ENCODE results near the gene SBF2. TPM values are rescaled to one million over a fixed set of nuclear protein-coding genes. Genes with fewer than 3 reads are reported as not detected.

Gene SBF2
- total RNA-seq, 1 donor from 2014 or later = 39.5 TPM

- DNase-seq (ENCODE audit: extremely low spot score, unreplicated experiment) = no peak
- Mint-ChIP-seq H3K9me3 (peaks cover 11% of the 10 kb centered on the region), H3K27ac (no peak overlapping the region), H3K36me3 (peaks cover 4% of the 10 kb centered on the region), H3K4me3 (no peak overlapping the region), H3K27me3 (no peaks in the 10 kb centered on the region), H3K4me1 (ENCODE audit: unreplicated experiment) (peaks cover 66% of the 10 kb centered on the region)
- TF ChIP-seq, protein P1, sequence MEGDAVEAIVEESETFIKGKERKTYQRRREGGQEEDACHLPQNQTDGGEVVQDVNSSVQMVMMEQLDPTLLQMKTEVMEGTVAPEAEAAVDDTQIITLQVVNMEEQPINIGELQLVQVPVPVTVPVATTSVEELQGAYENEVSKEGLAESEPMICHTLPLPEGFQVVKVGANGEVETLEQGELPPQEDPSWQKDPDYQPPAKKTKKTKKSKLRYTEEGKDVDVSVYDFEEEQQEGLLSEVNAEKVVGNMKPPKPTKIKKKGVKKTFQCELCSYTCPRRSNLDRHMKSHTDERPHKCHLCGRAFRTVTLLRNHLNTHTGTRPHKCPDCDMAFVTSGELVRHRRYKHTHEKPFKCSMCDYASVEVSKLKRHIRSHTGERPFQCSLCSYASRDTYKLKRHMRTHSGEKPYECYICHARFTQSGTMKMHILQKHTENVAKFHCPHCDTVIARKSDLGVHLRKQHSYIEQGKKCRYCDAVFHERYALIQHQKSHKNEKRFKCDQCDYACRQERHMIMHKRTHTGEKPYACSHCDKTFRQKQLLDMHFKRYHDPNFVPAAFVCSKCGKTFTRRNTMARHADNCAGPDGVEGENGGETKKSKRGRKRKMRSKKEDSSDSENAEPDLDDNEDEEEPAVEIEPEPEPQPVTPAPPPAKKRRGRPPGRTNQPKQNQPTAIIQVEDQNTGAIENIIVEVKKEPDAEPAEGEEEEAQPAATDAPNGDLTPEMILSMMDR (conservative IDR thresholded peaks at IDR 0.05) = no peak
Observed at GRCh38 chr11:9762531-9762930, 531.5 kb downstream of the SBF2 start.

GRCh38 chr11:9761441-9761945, 532.5 kb downstream of the SBF2 start:
- Mint-ChIP-seq H3K27ac (peak overlapping the region; percentile 10), H3K4me1 (ENCODE audit: unreplicated experiment) (peaks cover 59% of the 10 kb centered on the region), H3K36me3 (peaks cover 4% of the 10 kb centered on the region), H3K27me3 (no peaks in the 10 kb centered on the region), H3K9me3 (peaks cover 11% of the 10 kb centered on the region), H3K4me3 (peak overlapping the region; percentile 55)
- TF ChIP-seq, protein P1 (conservative IDR thresholded peaks at IDR 0.05) = no peak
- DNase-seq (ENCODE audit: extremely low spot score, unreplicated experiment) = no peak

DNA sequence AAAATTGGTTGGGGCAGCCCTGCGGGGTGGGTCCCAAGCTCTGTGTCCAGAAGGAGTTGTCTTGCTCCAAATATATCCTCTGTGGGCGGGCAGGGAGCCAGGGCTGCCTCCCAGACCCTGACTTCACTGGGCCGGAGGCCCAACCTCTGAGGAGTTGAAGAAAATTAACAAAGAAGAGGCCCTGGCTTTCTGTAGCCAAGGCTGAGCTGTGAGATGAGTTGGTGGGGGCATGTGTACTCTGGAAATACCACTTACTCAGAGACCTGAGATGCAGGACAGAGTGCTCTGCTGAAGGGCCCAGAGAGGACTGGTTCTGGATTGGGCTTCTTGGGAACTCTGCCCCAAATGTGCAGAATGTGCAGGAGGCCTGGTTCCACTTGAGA, 533.8 kb downstream of the SBF2 start:
- no peaks in the 10 kb centered on the region for H3K27me3 Mint-ChIP-seq
- DNase-seq (ENCODE audit: extremely low spot score, unreplicated experiment) = no peak
- no peak overlapping the region for H3K4me3 Mint-ChIP-seq
- H3K9me3 Mint-ChIP-seq = peaks cover 11% of the 10 kb centered on the region
- TF ChIP-seq, protein P1 (conservative IDR thresholded peaks at IDR 0.05) = no peak
- H3K36me3 Mint-ChIP-seq = peaks cover 4% of the 10 kb centered on the region
- peaks cover 54% of the 10 kb centered on the region for H3K4me1 Mint-ChIP-seq (ENCODE audit: unreplicated experiment)
- no peak overlapping the region for H3K27ac Mint-ChIP-seq

GRCh38 chr11:9759519-9760192, 534.4 kb downstream of the SBF2 start:
- DNase-seq (ENCODE audit: extremely low spot score, unreplicated experiment) = no peak
- no peaks in the 10 kb centered on the region for H3K27me3 Mint-ChIP-seq

DNA sequence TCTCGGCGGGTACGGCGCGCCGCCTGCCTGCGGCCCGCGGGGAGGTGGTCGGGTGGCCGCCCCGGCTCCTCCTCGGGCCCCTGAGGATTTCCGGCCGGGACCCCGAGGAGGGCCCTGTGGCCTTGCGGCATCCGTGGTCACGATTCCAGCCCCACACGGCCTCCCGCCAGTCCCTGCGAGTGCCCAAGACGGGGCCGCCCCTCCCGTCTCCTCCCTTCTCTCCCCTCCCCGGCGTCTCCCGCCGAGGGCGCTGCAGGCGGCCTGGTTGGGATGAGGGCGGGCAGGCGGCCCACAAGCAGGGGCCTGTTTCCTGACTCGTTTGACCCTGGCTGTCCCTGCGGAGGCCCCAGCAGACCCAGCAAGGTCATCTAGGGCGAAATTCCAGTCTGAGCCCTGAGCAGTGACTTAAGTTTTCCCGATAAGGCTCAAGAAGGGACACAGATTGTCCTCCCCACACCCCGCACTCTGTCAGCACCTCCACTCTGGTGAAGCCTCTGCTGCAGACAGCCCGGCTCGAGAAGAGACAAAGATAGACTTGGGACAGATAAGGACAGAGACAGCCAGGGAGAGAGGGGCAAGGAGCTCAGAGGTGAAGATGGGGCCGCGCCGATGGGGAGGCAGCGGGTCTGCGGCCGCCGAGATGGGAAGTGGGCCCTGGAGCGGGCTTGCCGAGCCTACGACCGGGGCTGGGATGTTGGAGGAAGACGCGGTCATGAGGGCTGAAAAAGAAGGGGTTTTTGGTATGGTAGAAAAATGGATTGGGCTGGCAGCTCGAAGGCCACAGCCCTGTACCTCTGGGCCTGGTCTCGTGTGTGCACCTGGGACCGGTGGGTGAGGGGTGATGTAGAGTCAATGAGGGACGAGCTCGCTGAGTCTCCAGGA, 535.1 kb downstream of the SBF2 start:
- no peaks in the 10 kb centered on the region for H3K36me3 Mint-ChIP-seq
- no peaks in the 10 kb centered on the region for H3K27me3 Mint-ChIP-seq
- peak overlapping the region; percentile 86 for H3K4me3 Mint-ChIP-seq
- peaks cover 7% of the 10 kb centered on the region for H3K9me3 Mint-ChIP-seq
- no peak for DNase-seq (ENCODE audit: extremely low spot score, unreplicated experiment)
- TF ChIP-seq, protein P1 (conservative IDR thresholded peaks at IDR 0.05) = no peak
- peak overlapping the region; percentile 88 for H3K27ac Mint-ChIP-seq
- H3K4me1 Mint-ChIP-seq (ENCODE audit: unreplicated experiment) = peaks cover 48% of the 10 kb centered on the region

More at GRCh38 chr11:9759519-9760192, 534.4 kb downstream of the SBF2 start:
- TF ChIP-seq, protein P1 (conservative IDR thresholded peaks at IDR 0.05) = no peak
- H3K4me3 Mint-ChIP-seq = peak overlapping the region; percentile 86
- H3K4me1 Mint-ChIP-seq (ENCODE audit: unreplicated experiment) = peaks cover 50% of the 10 kb centered on the region
- H3K9me3 Mint-ChIP-seq = peaks cover 11% of the 10 kb centered on the region
- peaks cover 4% of the 10 kb centered on the region for H3K36me3 Mint-ChIP-seq
- H3K27ac Mint-ChIP-seq = peak overlapping the region; percentile 88
